PC-9 (cell line): ENCODE data around the gene DSCAM.

ENCODE experiments used
- EZH2 ChIP-seq: fragments of 200-600 bp; sonication (generic); IDR thresholded peaks from 2 replicates; pipeline ENCODE4 v1.8.0; 2017; ENCODE audit warnings: antibody characterized with exemption, low read depth
- TF ChIP-seq, protein P1 (sequence below): fragments of 200-600 bp; sonication (generic); conservative IDR thresholded peaks from 2 replicates; pipeline ENCODE4 v1.6.1; 2017; ENCODE audit warnings: mixed run types, antibody characterized with exemption, mild to moderate bottlenecking, moderate library complexity

DNA sequence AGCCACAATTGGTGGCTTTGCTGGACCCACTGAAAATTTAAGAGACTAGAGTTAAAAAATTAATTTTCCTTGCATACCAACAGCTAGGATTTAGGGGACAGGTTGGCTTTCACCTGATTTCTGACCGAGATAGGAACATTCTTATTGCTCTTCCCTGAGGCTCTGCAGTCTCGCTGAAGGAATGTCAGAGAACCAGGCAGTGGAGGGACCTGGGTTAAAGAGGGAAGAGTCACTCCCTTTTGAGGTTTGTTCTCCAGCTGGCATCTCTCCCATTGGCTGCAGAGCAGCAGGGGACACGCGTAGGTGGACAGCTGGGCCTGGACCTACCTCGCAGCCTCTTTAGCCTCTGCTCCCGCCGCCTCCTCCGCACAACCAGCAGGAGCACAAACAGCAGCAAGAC lies 772.2 kb downstream of the DSCAM start:
- TF ChIP-seq, protein P1, sequence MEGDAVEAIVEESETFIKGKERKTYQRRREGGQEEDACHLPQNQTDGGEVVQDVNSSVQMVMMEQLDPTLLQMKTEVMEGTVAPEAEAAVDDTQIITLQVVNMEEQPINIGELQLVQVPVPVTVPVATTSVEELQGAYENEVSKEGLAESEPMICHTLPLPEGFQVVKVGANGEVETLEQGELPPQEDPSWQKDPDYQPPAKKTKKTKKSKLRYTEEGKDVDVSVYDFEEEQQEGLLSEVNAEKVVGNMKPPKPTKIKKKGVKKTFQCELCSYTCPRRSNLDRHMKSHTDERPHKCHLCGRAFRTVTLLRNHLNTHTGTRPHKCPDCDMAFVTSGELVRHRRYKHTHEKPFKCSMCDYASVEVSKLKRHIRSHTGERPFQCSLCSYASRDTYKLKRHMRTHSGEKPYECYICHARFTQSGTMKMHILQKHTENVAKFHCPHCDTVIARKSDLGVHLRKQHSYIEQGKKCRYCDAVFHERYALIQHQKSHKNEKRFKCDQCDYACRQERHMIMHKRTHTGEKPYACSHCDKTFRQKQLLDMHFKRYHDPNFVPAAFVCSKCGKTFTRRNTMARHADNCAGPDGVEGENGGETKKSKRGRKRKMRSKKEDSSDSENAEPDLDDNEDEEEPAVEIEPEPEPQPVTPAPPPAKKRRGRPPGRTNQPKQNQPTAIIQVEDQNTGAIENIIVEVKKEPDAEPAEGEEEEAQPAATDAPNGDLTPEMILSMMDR, result no peak
- TF ChIP-seq EZH2, result no peak
